DMS79 treated with DMSO at 0.1 percent for 48 hours (cell line): ENCODE measurements around the gene KIF17.
"Not testable (repeated sequence)": the region's sequence is repeated elsewhere in the genome, so short reads cannot be mapped to it uniquely, and the experiment has no call there.

ENCODE experiments used
- DNase-seq: peaks from one replicate; lab custom pipeline; 2025; lab: John Stamatoyannopoulos, UW

The KIF17 gene

GRCh38 chr1:20727746-20728316 lies 10.0 kb upstream of the KIF17 start:
- no peak for DNase-seq

DNA sequence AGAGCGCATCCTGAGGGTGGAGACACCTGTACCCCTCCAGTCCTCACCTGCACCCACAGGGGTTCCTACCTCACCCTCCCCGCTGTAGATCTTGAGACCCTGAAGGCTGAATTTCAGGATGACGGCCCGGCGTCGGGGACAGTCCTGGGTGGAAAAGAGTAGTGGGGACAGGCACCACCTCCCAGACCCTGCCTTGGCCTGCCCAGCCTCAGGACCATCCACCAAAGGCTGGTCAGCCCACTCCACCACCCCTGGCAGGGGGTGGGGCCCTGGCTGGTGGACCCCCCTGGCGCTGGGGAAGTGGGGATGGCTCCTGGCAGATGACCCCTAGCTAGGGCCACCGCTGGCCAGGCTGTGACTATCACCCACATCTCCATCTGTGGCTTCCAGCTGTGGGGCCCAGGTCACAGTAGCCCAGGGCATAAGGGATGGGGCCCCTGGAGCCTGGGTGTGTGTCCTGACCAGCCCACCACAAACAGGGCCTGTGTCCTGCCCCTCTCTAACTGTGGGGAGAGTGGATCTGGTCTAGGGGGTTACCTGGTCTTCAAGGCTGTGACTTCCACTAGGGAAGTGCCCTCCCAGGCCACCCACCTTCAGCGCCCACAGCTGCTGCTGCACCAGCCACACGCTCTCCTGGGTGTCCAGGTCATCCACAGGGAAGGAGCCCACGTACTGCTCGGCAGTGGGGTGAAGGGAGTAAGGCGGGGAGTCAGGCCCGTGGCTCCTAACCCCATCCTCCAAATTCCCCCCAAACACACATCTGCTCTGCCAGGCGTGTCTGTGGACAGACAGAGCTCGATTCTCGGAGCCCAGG lies 9.3 kb upstream of the KIF17 start:
- DNase-seq = no peak

DNA sequence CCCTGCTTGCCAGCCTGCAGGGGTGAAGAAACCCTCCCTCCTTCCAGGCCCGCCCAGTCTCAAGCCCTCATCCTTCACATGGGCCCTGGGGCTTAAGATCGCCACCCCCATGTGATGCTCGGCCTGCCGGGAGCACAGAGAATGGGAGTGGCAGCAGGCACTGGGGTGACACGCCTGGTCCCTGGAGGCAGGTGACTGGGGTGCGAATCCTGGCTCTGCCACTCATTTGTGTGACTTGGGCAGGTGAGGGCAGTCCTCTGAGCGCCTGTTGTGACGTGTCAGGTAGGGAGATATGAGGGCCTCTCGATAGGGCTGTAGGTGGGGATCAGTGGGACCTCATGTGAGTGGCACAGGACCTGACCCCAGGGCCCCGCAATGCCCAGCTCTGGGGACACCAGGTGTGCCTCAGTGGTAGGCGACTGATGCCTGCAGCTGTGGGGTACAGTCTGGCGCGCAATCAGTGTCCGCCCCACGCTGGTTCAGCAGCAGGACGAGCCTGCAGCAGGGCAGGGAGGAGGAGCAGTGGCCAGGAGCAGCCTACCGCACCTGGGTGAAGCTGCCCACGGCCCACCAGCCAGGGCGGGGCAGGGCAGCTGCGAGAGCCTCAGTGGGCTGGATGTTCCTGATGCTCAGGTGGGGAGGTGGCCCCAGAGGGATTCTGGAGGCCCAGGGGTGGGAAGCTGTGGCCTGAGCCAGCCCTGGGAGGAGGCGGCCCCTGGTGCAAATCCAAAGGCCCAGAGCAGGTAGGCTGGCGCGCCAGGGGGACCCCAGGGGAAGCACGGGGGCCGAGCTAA lies 8.5 kb upstream of the KIF17 start:
- DNase-seq = no peak

- peak; percentile 97 for DNase-seq
These were observed 7.6 kb upstream of the KIF17 start for GRCh38 chr1:20725189-20726117.

DNA sequence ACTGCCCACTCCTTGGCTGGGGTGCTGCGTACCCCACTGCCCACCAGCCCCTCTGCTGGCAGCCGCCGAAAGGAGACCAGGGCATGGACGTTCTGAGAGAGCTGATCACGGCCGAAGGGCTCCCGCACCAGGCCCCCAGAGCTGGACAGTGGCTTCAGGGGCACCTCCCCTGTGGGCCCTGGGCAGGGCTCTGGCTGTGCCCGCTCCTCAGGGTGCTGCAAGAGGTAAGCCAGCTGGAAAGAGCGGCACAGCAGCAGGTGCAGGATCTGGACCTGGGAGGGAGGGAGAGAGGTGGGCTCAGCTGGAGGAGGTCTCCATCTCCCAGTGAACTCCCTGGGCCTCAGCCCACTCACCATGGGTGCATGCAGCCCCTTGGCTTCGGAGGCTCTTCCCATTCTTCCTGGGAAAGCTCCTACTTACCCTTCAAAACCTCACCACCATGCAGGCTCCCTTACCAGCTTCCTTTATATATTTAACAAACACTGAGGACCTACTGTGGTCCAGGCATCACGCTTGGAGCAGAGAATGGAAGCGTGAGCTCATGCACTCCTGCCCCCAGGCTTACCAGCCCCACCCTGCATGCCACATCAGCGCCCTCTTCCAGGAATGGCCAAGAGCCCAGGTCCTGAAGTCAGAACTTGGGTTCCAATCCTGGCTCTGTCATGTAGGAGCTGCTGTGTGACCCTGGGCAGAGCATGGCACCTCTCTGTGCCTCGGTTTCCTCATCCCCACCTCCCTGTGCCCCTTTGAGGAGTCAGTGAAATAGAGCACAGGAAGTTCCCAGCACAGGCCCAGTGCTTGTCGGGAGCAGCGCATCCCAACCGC lies 6.8 kb upstream of the KIF17 start:
- no peak for DNase-seq

DNA sequence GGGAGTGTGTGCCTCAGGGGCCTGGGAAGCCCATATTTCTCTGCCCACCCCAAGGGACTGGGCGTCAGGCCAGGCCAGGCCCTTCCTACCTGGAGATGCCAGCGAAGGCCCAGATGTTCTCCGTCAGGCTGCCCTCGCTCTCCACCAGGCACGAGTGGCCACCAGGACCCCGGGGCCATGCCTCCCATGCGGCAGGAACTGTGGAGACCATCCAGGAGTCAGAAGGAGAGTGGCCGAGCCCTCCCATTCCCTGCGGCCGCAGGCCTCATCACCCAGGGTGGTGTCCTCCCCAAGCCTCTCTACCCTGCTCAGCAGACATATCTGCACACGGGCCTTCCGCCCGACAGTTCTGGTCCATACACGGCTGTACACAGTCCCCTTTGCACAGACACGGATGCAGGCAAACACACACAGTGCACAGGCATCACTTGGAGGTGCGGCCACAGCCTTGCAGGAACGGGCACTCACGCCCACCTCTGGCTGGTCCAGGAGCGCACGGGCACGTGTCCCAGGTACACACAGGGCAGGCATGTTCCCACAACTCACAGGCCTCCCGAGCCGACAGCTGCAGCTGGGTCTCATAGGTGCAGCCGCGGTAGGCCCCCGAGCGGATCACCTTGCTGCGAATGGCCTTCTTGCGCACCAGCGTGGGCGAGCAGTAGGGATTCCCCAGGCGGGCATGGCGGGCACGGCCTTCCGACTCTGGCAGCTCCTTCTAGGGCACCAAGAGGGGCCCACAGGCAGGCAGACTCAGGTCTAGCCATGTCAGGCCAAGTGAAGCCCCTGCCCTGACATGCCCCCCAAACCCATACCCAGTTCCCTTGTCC lies 5.9 kb upstream of the KIF17 start:
- DNase-seq = no peak

- peak; percentile 46 for DNase-seq
These were observed 5.3 kb upstream of the KIF17 start for GRCh38 chr1:20723159-20723536.

GRCh38 chr1:20721117-20722061 lies 3.6 kb upstream of the KIF17 start:
- no peak for DNase-seq

DNA sequence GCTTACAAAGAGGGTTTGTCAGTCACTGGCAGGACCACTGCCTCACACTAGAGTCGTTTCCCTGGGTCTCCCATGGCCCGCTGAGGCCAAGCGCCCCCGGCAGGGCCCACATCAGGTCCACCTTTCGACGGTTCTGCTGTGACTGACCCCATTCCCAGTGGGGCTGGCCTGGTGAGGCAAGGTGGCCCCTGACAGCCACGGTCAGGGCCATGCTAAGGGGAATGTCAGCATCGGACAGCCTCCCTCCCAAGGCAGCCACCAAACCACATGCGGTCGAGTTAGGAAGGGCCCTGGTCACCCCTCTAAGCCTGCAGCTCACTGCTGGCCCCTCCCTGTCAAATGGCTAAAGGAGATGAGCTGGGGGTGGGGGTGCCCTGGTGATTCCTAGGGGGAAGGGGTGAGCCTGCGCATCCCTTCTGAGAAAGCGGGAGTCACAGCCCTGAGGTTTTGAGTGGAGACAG lies 2.9 kb upstream of the KIF17 start:
- no peak for DNase-seq

GRCh38 chr1:20719871-20720620 lies 2.2 kb upstream of the KIF17 start:
- DNase-seq = no peak

GRCh38 chr1:20719261-20719660 lies 1.5 kb upstream of the KIF17 start:
- DNase-seq = no peak

DNA sequence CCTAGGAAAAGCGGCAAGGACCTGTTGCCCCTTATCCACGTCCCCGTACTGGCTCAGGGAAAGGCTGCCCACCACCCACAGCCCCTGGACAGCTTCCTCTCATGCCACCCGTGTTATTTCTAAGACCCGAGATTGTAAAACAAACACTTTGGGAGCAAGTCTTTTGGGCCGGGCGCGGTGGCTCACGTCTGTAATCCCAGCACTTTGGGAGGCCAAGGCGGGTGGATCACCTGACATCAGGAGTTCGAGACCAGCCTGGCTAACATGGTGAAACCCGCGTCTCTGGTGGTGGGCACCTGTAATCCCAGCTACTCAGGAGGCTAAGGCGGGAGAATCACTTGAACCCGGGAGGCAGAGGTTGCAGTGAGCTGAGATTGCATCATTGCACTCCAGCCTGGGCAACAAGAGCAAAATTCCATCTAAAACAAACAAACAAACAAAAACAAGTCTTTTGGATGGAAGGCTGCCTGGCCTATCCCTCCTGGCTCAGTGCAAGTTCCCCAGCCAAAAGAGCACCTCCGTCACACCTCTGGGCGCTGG lies 606 bp upstream of the KIF17 start:
- not testable (repeated sequence) for DNase-seq

GRCh38 chr1:20716232-20716631 lies 1.6 kb downstream of the KIF17 start:
- no peak for DNase-seq

DNA sequence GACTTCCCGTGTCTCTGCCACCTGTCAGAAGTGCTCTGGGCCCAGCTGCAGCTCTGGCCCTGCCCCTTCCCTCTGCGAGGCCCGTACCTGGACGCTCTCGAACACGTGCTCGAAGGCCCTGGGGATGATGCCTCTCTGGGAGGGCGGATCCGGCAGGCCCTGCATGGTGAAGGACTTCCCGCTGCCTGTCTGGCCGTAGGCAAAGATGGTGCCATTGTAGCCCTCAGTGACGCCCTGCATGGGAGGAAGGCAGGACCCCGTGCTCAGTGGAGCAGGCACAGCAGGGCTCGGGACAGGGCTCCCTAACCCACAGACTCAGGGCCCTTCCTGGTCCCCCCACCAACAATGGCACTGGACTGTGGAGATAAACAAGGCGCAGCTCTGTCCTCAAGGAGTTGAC lies 2.4 kb downstream of the KIF17 start:
- DNase-seq = no peak

DNA sequence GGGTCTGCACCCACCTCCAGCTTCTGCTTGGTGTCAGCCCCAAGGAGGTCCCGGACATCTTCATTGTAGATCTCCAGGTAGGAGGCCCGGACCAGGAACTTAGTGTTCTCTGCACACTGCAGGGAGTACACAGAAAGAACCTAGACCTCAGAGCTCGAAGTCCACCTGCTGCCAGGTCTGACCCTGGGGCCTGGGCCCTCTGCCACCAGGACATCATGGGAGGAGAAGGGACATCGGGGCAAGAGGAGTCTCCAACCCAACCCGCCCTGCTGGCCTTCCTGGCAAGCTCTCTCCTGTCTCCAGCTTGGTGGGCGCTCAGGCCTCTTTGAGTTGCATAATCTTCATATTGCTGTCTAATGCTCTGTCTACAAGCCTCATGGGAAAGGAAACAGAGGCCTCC lies 4.4 kb downstream of the KIF17 start:
- no peak for DNase-seq

GRCh38 chr1:20712215-20712577 lies 5.6 kb downstream of the KIF17 start:
- DNase-seq = no peak

DNA sequence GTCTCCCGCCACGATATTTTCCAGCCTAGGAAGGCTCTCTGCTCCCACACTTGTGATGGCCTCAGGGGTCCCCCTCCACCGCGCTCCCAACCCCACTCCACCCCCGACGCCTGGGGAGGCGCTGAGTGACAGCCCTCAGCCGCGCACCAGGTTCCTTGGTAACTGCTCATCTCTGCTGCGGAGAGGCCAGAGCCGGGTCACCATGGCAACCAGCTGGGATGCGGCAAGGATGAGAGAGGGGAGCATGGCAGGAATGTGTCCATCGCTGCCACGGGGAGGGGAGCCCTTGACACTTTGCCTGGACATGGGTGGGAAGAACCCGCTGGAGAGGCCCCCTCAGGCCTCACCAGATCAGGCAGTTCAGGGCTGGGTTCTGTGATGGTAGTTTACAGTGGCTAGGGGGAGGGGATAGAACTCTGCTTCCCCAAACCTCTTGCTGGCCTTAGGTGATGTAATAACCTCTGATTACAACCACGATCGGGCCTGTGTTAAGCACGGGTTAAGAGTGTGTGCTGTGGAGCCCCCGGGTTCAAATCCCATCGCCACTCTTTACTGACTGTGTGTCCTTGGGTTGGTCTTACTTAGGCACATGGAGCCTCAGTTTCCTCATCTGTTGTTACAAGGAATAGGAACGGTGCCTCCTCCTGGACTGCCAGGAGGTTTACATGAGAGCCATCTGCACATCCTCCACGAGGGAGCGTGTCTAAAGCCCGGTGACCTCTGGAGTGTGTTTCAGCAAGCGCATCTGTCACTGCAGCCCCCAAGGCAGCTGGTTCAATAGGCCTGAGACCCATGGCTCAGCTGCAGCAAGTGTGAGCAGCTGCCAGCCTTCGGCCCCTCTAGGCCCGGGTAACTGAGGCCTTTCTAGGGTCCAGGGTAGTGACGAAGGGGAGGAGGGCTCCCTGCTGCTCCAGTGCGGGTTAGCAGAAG lies 6.3 kb downstream of the KIF17 start:
- no peak for DNase-seq
